HG03457 (cell line): ENCODE data around the gene VWA7.

Source experiments
- ATAC-seq: cut with Tn5 transposase; IDR thresholded peaks from one replicate; pipeline ENCODE4 v1.9.1; 2021; ENCODE audit warnings: moderate number of reproducible peaks; ENCODE audit not compliant: unreplicated experiment

VWA7 gene

DNA sequence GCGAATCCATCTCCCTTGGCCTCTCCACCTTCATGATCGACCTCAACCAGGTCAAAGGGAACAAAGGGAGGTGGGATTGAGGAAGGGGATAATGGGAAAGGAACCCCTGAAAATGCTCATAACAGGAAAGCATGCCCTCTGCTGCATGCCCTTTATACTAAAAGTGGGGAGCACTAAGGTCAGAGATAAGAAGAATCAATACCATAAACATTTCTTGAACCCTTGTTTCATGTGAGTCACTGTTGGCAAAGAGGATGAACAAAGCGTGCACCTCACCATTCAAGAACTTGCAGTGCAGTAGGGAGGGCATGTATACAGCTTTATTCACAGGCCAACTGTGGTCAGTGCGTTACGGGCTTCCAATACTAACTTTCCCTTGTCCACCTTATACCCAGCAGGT, 16.3 kb downstream of the VWA7 start:
- ATAC-seq, result no peak

DNA sequence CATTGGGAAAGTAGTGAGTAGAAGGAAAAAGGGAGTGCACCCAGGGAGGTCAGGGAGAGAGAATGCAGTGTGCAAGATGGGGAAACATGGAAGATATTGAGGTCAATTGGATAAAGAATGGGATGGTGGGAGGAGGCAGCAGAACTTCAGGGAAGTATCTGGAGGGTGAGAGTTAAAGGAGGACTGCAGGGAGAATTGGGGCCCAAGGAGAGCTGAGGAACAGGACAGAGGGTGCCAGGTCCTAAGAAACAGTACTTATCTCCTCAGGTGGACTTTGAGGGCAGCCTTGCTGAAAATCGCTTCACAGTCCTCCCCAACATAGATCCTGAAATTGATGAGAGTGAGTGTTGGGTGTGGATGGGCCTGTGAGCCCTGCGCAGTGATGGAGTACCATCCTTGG, 18.8 kb downstream of the VWA7 start:
- no peak for ATAC-seq

DNA sequence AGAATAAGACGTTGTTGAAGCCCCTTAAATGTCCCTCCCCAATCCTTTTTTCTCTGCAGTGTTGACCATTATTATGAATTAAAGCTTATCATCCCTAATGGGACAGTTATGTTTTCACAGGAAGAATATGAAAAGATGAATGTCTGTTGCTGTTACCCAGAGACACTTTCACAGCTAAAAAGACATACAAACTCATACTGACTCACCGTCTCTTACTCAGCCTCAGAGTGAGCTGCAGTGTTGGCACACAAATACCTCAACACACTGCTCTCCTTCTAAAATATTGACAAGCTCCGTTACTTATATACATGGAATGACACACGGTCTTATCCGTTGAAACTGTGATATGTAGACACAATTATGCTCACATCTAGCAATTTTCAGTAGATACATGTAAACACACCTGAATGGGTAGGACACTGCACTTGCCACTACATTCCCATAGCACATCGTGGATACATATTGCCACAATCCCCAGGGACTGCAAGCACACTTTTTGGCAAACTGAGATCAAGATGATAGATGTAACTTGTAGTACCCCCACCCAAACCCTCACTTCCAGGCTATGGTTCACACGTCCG, 24.3 kb downstream of the VWA7 start:
- no peak for ATAC-seq

DNA sequence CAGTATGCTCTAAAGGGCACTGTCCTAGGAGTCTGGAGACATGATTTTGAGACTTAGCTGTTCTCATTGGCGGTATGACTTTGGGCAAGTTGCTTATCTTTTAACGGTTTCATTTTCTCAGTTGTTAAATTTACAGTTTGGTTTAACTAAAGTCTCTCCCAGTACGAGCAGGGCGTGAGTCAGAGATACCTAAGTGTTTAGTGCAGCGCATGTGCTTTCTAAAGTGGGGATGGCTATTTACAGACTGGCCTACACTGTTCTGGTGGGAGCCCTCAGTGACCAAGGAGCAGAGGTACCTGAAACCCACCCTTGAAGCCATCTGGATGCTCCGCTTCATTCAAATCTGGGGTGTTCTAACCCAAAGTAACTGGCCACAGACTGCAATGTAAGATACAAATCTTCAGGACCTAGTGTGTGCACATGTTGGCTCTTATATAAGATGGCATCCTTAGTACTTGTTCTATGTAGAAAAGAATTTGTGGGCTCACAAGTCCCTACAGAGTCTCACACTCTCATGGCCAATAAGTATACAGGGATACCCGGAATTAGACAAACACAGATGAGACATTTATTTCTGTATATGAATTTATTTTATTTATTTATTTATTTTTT, 26.6 kb downstream of the VWA7 start:
- no peak for ATAC-seq

DNA sequence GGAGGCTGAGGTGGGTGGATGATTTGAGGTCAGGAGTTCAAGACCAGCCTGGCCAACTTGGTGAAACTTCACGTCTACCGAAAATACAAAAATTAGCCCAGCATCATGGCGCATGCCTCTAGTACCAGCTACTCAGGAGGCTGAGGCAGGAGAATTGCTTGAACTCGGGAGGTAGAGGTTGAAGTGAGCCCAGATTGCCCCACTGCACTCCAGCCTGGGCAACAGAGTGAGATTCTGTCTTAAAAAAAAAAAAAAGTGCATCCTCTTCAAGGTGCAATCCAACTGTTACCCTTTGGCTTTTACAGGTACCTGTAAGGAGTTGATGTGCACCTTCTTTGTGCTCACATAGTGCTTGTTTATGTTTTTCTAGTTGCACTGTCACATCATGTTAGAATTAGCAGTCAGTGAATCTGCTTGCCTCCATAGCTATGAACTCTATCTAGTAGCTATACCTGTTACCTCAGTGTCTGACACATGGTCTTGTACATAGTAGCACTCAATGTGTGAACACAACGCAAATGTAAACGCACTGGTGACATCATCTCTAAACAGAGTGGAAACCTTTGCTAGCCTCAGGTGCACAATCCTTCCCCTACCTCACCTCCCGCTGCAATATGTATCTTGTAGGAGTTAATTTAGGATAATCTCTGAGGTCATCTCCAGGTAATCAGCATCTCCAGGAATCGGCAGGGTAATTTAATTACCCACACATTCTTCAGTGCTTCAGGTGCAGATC, 27.7 kb downstream of the VWA7 start:
- ATAC-seq, result no peak

DNA sequence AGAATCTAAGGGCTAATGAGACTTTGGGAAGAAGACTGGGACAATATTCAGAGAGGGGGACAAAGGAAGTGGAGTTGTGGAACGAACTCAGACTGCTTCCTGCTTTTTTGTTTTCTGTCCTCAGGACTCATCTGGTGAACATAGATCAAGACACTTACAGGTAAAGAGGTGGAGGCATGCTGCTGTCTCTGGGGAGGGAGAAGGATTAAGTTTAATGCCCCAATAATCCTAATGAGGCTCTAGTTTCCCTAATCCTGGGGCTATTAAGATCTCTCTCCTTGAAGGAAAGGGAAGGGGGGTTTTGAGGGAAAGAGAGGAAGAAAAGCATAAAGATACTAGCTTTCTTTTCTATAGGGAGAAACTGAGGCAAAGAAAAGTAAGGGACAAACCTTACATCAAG, 32.7 kb downstream of the VWA7 start:
- ATAC-seq, result no peak

DNA sequence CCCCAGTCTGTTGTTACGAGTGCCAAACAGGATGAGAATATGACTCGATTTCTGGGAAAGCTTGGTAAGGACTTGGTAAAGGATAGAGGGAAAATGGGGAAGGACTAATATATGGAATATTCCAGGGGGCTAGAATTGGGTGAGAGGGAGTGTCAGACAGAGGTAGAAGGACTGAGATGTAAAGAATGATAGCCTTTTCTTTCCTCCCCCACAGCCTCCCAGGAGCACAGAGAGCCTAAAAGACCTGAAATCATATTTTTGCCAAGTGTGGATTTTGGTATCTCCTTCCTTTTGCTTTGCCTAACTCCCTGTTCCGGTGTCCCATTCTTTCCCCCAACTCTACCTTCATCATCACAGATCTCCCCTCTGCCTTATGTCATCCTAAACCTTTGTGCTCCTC, 34.2 kb downstream of the VWA7 start:
- no peak for ATAC-seq

DNA sequence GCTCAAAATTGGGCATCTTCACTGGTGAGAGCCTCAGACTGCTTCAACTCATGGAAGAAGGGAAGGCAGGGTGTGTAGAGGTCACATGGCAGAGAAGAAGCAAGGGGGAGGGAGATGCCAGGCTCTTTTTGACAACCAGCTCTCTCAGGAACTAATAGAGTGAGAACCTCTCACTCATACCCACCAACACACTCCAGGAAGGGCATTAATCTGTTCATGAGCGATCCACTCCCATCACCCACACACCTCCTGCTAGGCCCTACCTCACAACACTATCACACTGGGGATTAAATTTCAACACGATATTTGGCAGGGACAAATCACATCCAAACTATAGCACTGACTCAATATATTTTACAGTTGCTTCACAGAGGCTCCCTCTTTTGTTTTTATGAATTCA, 35.3 kb downstream of the VWA7 start:
- ATAC-seq, result no peak

DNA sequence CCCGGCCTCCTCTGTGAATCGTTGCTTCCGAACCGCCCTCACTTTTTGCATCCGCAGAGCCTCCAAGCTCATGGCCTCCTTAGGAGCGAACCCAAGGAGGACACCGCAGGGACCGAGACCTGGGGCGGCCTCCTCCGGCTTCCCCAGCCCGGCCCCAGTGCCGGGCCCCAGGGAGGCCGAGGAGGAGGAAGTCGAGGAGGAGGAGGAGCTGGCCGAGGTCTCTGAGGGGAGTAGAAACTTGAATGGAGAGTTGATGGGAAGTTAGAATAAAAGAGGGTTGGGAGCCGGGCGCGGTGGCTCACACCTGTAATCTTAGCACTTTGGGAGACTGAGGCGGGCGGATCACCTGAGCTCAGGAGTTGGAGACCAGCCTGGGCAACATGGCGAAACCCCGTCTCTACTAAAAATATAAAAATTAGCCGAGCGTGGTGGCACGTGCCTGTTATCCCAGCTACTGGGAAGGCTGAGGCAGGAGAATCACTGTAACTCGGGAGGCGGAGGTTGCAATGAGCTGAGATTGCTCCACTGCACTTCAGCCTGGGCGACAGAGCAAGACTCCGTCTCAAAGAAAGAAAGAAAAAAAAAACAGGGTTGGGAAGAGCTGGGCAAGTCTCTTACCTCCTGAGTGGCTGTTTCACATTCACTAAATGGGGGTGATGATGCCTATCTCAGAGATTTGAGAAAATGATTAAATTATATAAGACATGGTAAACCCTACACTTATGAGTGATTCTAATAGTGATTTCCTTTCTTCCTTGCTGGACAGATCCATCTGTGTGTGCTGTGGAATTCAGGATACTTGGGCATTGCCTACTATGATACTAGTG, 36.5 kb downstream of the VWA7 start:
- ATAC-seq, result no peak

DNA sequence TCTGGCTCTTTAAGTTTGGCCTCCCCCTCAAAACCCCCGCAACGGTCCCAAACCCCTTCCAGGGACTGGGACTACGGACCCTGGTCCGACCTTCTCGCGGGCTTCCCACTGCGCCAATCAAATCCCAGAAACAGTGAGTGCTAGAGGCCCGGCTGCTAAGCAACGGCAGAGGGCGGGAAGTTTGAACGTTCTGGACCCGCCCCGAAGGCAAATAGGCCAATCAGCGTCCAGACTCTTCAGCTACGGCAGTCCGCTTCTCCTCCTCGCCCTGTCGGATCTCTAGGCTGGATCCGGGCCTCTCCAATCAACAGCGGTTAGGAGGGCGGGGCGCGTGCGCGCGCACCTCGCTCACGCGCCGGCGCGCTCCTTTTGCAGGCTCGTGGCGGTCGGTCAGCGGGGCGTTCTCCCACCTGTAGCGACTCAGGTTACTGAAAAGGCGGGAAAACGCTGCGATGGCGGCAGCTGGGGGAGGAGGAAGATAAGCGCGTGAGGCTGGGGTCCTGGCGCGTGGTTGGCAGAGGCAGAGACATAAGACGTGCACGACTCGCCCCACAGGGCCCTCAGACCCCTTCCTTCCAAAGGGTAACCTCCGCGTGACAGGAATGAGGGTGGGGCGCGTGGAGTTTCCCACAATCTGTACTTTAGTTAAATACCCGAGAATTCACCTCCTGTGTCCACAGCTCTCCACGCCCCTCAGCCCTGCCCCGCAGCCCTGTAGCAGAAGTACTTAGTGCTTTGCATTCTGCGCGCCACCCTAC, 37.3 kb downstream of the VWA7 start, which contains the start of gene MSH5:
MSH5 (plus strand) TSS at position 367 of the 758 bp plus-strand sequence. CDS start 462 bp downstream, outside the sequence.
- peak; percentile 58 for ATAC-seq

DNA sequence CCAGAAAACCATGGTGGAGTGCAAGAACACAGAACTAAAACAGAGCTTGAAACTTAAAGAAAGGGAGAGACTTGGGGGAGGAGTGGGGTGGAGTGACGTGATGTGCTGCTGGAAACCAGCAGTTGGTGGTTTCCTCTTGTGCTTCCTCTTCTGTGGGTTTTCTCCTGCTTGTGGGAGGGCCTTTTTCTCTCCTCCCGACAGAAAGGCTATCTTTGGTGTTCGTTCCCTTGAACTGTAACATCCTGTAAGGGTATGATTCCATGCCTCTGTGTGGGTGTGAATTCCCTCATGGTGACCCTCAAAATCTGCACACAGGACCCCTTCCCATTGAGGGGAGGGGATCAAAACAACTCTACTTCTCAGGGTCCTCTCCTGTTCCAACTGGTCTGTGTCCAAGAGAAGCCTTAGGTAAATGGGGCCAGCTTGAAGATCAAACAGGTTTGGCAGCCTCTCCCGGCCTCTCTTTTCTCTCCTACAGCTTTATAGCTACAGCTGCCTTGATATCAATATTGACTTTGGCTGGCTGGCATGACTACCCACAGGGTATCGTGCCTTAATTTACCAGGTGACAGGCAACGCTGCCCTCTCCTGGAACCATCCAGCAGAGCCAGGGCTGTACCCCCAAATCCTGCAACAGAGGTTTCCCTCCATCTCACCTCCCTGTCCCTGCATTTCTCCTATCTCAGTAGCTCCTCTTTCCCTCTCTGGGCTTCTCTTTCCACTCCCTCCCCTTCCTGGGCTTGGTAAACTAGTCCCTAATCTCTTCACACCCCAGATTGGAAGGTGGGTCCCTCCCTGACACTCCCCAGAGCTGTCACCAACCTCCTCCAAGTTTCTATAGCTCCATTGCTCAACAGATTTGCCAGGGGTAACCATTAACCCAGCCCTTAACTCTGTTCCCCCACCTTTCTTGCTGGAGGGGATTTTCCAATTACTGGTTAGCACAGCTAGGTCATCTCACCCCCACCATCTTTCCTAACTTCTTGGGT, 38.8 kb downstream of the VWA7 start:
- ATAC-seq, result no peak

DNA sequence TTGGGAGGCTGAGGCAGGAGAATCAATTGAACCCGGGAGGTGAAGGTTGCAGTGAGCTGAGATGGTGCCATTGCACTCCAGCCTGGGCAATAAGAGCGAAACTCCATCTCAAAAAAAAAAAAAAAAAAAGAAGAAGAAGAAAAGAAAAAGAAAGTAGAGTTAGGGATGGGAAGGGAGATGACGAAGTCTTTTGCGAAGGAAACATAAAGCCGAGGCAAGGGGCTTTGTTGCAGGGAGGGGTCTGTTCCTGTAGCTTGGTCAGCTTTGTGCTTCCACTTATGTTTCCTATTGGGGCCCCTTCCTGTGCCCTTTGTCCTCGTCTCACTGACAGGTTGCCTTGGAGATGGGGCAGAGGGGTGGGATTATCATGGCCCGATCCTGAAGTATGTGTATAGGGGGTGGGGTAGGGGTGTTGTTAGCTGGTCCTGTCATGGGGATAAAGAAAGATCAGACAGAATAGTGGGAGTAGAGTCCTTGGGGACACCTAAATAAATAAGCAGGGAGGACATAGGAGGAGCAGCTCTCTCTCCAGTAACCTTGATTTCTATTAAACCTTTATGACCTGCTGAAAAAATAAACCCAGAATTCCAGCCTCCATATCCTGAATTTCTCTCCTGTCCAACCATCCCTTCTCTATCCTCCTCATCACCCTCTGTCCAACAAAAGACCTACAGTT, 39.7 kb downstream of the VWA7 start:
- no peak for ATAC-seq

DNA sequence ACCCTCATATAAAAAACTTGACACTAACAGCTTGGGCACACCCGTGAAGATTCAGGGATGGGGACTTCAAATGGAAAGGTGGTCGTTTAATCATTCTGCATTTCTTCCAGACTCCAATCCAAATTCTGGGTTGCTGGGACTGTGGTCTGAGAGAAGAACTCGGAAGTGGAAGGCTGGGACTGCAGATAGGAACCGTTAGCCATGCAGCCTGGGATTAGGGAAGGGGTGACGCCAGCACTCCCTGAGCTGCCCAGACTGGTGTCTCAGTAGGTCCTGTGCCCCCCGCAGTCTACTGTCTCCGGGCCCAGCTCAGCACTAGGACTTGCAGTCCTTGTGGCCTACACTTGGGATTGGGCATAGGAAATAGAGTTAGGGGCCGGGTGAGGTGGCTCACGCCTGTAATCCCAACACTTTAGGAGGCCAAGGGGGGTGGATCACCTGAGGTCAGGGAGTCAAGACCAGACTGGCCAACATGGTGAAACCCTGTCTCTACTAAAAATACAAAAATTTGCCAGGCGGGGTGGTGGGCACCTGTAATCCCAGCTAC, 40.3 kb downstream of the VWA7 start:
- no peak for ATAC-seq

DNA sequence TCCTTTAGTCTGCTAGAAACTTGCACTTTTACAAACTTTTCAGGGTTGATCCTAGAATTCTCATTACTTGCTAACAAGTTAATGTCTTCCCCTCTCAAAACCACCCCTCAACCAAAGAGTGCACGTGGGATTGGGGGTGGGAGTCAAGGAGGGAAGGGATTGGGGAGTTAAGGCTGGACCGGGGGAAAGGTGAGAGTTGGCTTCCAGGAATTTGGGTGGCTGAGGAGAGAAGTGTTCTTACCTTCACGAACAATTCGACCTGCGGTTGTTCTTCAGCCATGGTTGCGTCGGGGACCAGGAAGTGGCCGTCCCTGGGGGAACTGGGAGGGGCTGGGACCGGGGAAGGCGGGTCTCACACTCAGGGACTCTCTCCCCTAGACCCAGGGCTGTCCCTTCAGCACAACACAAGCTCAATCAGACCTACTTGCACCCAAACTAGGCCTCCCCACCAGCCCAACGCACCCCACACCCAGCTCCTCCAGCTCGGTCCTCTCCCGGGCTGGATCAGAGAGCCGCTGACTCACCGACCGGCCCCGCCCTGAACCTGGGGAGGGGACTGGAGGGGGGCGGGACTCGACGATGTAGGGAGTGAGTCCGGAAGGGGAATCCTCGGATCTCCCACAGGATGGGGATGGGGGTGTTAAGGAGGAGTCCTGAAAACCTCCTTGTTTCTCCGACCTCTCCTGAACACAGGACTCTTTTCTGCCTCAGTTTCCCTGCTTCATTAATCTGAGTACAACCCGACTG, 40.9 kb downstream of the VWA7 start, which contains the start of gene CLIC1:
CLIC1 (minus strand) TSS at position 510 of the 747 bp plus-strand sequence; CDS start at position 280, 230 bp downstream.
- ATAC-seq, result no peak

DNA sequence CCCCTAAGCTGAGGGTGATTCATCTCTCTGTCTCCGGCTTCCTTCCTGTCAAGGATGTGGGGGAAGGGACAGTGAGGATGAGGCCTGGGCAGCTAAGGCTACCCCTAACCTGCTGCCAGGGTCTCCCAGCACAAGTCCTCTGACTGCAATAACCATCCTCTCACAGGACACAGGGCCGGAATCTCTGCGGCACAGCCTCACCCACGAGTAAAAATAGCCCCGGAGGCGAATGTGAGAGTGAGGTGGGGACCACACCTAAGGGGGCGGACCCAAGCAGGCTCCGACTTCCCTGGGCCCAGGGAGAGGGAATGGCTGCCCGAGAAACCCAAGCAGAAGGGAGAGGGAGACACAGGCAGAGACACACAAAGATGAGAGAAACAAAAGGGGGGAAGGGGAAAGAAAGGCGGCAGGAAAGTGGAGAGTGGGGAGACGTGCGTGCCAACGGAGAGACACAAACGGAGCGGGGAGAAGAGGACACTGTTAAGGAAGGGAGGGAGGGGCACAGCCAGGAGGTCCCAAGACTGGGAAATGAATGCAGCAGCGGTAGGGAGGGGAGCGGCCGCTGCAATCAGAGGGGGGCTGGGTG, 42.2 kb downstream of the VWA7 start:
- no peak for ATAC-seq

DNA sequence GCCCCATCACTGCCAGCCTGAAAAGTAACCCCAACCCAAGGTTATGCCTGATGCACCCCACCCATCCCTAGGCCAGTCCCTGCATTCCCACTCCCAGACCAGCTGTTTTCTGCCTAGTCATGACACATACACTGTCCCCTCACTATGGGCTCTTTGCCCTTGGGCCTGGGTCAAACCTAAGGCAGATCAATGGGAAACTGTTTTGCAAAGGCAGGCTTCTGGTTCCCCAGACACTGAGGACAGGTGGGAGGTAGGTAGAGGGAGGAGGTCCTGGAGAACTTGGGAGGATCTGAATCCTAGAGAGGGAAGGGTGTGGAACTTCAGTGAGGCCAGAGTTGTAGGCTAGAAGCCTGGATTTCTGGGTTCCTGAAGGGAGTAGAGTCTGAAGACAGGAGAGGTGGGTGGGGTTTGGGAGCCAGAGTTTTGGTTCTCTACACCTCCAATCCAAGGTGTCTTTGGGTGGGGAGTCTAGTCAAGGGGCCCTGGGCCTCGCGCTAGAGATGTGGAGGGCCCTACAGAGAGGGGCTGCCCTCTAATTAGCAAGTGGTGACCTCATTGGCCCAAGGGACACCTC, 42.8 kb downstream of the VWA7 start:
- no peak for ATAC-seq

DNA sequence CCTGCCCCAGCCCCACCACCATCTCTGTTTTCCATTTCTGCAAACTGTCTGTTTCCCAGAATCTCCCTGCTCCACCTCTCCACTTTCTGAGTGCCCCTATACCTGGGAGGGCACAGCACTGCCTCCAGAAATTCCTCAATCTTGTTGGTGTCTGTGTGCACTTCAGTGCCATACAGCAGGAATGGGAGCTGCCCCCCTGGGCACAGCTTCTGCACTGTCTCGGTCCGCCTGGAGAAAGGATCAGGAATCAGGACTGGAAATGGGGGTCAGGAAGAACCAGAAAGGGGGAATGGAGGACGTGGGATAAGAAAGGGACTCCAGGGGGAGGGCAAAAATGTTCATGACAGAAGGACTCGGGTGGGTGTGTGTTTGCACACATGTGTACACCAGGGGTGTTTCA, 43.4 kb downstream of the VWA7 start:
- no peak for ATAC-seq
